Measurements from ENCODE around the gene ZSCAN5C.

ZSCAN5C gene

DNA sequence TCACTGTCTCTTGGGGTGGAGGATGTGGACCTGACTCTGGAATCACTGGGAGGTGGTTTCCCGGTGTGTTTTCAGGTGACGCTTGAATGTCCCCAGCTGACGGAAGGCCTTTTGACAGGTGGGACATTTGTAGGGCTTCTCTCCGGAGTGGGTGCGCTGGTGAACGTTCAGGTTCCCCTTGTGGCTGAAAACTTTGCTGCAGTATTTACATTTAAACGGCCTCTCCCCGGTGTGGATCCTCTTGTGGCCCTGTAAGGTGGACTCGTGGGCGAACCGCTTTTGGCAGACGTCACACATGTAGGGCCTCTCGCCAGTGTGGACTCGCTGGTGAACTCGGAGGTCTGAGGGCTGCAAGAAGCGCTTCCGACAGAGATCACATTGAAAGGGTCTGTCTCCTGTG is 12.3 kb upstream of the ZSCAN5C start:
- no peaks in the 10 kb centered on the region for H3K36me3 ChIP-seq (ENCODE audit: control insufficient read depth in 2 of 2, insufficient read depth in 1 of 2, low read length in 2 of 2)
- CTCF ChIA-PET: interaction anchor here (0.6 to 2.0 kb wide), 3 partner anchors 18 to 471 kb away, joined by 4 to 5 read pairs (median 4); no protein-coding TSS in a partner anchor
- H3K4me3 ChIP-seq (ENCODE audit: low read depth, low read length): no peak overlapping the region
- no peaks in the 10 kb centered on the region for H3K9me3 ChIP-seq (ENCODE audit: control insufficient read depth, insufficient read depth, low read depth, low read length)
- H3K4me1 ChIP-seq (ENCODE audit: control insufficient read depth, insufficient read depth, low read length): no peaks in the 10 kb centered on the region
- POLR2A ChIA-PET: no interaction called here
- TF ChIP-seq BCL11A (tag by site-specific recombination; IDR thresholded peaks at IDR 0.05; ENCODE audit: low read depth) (no peak), ZNF501 (tag by site-specific recombination; IDR thresholded peaks at IDR 0.05) (no peak)
- TF ChIP-seq, protein P1, sequence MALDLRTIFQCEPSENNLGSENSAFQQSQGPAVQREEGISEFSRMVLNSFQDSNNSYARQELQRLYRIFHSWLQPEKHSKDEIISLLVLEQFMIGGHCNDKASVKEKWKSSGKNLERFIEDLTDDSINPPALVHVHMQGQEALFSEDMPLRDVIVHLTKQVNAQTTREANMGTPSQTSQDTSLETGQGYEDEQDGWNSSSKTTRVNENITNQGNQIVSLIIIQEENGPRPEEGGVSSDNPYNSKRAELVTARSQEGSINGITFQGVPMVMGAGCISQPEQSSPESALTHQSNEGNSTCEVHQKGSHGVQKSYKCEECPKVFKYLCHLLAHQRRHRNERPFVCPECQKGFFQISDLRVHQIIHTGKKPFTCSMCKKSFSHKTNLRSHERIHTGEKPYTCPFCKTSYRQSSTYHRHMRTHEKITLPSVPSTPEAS (tag by site-specific recombination; IDR thresholded peaks at IDR 0.05): no peak
- TF ChIP-seq, protein P2, sequence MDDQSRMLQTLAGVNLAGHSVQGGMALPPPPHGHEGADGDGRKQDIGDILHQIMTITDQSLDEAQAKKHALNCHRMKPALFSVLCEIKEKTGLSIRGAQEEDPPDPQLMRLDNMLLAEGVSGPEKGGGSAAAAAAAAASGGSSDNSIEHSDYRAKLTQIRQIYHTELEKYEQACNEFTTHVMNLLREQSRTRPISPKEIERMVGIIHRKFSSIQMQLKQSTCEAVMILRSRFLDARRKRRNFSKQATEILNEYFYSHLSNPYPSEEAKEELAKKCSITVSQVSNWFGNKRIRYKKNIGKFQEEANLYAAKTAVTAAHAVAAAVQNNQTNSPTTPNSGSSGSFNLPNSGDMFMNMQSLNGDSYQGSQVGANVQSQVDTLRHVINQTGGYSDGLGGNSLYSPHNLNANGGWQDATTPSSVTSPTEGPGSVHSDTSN (CRISPR knock-in tag; IDR thresholded peaks at IDR 0.05): no peak
- H3K27ac ChIP-seq (ENCODE audit: extremely low read depth, low read depth, low read length): no peak overlapping the region

DNA sequence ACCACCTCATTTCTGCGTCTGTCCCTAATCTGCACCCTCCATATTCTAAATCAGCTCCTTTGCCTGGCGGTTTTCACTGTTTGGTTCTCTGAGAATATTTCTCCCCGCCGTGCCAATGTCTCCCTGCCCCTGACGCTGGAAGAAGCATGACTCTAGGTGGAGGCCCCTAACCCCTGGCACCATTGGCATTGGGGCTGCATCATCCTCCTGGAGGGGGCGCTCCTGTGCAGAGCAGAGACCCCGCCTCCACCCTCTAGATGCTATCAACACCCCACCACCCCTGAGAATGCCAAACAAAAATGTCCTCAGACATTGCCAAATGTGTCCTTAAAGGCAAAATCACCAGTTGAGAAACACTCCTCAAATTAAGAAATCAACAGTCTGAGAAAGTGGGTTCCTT is 11.0 kb upstream of the ZSCAN5C start:
- POLR2A ChIA-PET: no interaction called here
- no peaks in the 10 kb centered on the region for H3K36me3 ChIP-seq (ENCODE audit: control insufficient read depth in 2 of 2, insufficient read depth in 1 of 2, low read length in 2 of 2)
- no peaks in the 10 kb centered on the region for H3K4me1 ChIP-seq (ENCODE audit: control insufficient read depth, insufficient read depth, low read length)
- TF ChIP-seq ZNF404 (tag by site-specific recombination; IDR thresholded peaks at IDR 0.05) (no peak), ZNF707 (tag by site-specific recombination; IDR thresholded peaks at IDR 0.05) (no peak), ZNF530 (tag by site-specific recombination; IDR thresholded peaks at IDR 0.05; ENCODE audit: low read depth) (no peak), EGR2 (tag by site-specific recombination; IDR thresholded peaks at IDR 0.05; ENCODE audit: low read depth) (no peak)
- TF ChIP-seq, protein P3, sequence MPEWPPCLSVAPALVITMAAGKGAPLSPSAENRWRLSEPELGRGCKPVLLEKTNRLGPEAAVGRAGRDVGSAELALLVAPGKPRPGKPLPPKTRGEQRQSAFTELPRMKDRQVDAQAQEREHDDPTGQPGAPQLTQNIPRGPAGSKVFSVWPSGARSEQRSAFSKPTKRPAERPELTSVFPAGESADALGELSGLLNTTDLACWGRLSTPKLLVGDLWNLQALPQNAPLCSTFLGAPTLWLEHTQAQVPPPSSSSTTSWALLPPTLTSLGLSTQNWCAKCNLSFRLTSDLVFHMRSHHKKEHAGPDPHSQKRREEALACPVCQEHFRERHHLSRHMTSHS (tag by site-specific recombination; IDR thresholded peaks at IDR 0.05): no peak
- TF ChIP-seq, protein P4, sequence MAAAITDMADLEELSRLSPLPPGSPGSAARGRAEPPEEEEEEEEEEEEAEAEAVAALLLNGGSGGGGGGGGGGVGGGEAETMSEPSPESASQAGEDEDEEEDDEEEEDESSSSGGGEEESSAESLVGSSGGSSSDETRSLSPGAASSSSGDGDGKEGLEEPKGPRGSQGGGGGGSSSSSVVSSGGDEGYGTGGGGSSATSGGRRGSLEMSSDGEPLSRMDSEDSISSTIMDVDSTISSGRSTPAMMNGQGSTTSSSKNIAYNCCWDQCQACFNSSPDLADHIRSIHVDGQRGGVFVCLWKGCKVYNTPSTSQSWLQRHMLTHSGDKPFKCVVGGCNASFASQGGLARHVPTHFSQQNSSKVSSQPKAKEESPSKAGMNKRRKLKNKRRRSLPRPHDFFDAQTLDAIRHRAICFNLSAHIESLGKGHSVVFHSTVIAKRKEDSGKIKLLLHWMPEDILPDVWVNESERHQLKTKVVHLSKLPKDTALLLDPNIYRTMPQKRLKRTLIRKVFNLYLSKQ (tag by site-specific recombination; IDR thresholded peaks at IDR 0.05; ENCODE audit: borderline replicate concordance): no peak
- TF ChIP-seq, protein P5, sequence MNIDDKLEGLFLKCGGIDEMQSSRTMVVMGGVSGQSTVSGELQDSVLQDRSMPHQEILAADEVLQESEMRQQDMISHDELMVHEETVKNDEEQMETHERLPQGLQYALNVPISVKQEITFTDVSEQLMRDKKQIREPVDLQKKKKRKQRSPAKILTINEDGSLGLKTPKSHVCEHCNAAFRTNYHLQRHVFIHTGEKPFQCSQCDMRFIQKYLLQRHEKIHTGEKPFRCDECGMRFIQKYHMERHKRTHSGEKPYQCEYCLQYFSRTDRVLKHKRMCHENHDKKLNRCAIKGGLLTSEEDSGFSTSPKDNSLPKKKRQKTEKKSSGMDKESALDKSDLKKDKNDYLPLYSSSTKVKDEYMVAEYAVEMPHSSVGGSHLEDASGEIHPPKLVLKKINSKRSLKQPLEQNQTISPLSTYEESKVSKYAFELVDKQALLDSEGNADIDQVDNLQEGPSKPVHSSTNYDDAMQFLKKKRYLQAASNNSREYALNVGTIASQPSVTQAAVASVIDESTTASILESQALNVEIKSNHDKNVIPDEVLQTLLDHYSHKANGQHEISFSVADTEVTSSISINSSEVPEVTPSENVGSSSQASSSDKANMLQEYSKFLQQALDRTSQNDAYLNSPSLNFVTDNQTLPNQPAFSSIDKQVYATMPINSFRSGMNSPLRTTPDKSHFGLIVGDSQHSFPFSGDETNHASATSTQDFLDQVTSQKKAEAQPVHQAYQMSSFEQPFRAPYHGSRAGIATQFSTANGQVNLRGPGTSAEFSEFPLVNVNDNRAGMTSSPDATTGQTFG (tag by site-specific recombination; IDR thresholded peaks at IDR 0.05; ENCODE audit: borderline replicate concordance): no peak
- TF ChIP-seq, protein P6, sequence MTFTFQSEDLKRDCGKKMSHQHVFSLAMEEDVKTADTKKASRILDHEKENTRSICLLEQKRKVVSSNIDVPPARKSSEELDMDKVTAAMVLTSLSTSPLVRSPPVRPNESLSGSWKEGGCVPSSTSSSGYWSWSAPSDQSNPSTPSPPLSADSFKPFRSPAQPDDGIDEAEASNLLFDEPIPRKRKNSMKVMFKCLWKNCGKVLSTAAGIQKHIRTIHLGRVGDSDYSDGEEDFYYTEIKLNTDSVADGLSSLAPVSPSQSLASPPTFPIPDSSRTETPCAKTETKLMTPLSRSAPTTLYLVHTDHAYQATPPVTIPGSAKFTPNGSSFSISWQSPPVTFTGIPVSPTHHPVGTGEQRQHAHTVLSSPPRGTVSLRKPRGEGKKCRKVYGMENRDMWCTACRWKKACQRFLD (tag by site-specific recombination; IDR thresholded peaks at IDR 0.05): no peak
- CTCF ChIA-PET: interaction anchor here (0.6 kb wide), 1 partner anchor 67 kb away, joined by 3 read pairs; no protein-coding TSS in a partner anchor
- H3K9me3 ChIP-seq (ENCODE audit: control insufficient read depth, insufficient read depth, low read depth, low read length): no peaks in the 10 kb centered on the region
- no peak overlapping the region for H3K4me3 ChIP-seq (ENCODE audit: low read depth, low read length)
- no peak overlapping the region for H3K27ac ChIP-seq (ENCODE audit: extremely low read depth, low read depth, low read length)

DNA sequence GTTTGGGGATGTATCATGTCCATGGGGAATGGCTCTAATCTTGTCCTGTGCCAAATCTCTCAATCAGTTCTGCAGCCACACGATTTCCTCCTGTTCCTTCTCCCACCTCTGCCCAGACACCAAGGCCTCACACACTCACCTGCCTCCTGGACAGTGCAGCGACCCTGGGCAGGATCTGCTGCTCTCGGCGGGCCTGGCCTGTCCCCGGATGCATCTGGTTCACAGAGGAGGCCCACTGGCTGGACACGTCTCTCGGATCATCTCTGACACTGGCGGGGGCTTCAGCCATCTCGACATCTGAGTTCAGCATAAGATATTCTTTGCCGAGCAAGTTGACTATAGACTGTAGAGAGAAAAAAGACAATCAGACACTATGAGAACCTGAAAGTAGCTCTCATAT is 10.4 kb upstream of the ZSCAN5C start:
- no peaks in the 10 kb centered on the region for H3K9me3 ChIP-seq (ENCODE audit: control insufficient read depth, insufficient read depth, low read depth, low read length)
- CTCF ChIA-PET: interaction anchor here (1.1 kb wide), 1 partner anchor 14 kb away, joined by 3 read pairs; no protein-coding TSS in a partner anchor
- POLR2A ChIA-PET: no interaction called here
- no peaks in the 10 kb centered on the region for H3K36me3 ChIP-seq (ENCODE audit: control insufficient read depth in 2 of 2, insufficient read depth in 1 of 2, low read length in 2 of 2)
- no peak overlapping the region for H3K27ac ChIP-seq (ENCODE audit: extremely low read depth, low read depth, low read length)
- no peaks in the 10 kb centered on the region for H3K4me1 ChIP-seq (ENCODE audit: control insufficient read depth, insufficient read depth, low read length)
- no peak overlapping the region for H3K4me3 ChIP-seq (ENCODE audit: low read depth, low read length)
- TF ChIP-seq WT1 (tag by site-specific recombination; IDR thresholded peaks at IDR 0.05) (no peak), ZNF571 (tag by site-specific recombination; IDR thresholded peaks at IDR 0.05) (no peak), EGR2 (tag by site-specific recombination; IDR thresholded peaks at IDR 0.05; ENCODE audit: low read depth) (no peak), ZNF777 (tag by site-specific recombination; IDR thresholded peaks at IDR 0.05; ENCODE audit: borderline replicate concordance) (no peak), RBAK (tag by site-specific recombination; IDR thresholded peaks at IDR 0.05) (no peak), ZBTB48 (tag by site-specific recombination; IDR thresholded peaks at IDR 0.05) (no peak)
- TF ChIP-seq, protein P6 (tag by site-specific recombination; IDR thresholded peaks at IDR 0.05): no peak
